K562 (cell line): ENCODE measurements around the gene SGK1. TPM values are rescaled to one million over a fixed set of nuclear protein-coding genes. Genes with fewer than 3 reads are reported as not detected.

ENCODE experiments used
- ATAC-seq: fragments of 200-7000 bp; cut with Tn5 transposase; 3 replicates; pipeline ENCODE4 v1.9.1; 2020; ENCODE audit warnings: moderate library complexity
- BruUV-seq: library from RNA; stranded (reverse); fragments of 400-500 nt; replicated peaks from 2 replicates; lab custom pipeline; 2021; lab: Mats Ljungman, UMichigan
- CTCF ChIA-PET: fragments of 300-600 bp; formaldehyde crosslinking; extraction: SDS; loops from one replicate; lab custom pipeline; 2021; ENCODE audit warnings: low intra/inter-chr PET ratio; lab: Yijun Ruan, JAX
- POLR2A ChIA-PET: fragments of 300-600, 350-650 bp; sonication (Branson Sonifier 250); formaldehyde crosslinking; extraction: SDS; loops from one replicate; lab custom pipeline; 2021; ENCODE audit warnings: antibody characterized with exemption, inconsistent platforms; lab: Yijun Ruan, JAX
- DNase-seq, 4 experiments: peaks; one replicate each; pipeline versions ENCODE4 v3.0.0 to v3.0.0-alpha.2; 2011 to 2018; ENCODE audit warnings: low spot score in 3 of 4, mixed read lengths in 3 of 4; ENCODE audit errors: extremely low read depth in 1 of 4
- FAIRE-seq: peaks from 2 replicates; lab custom pipeline; 2011; peaks lifted over from hg19 to GRCh38; lab: Jason Lieb, UNC
- H2AFZ ChIP-seq: 2 replicates; pipeline ENCODE4 v1.6.0; 2011; ENCODE audit warnings: low read depth, low read length, control low read depth, inconsistent platforms
- H3K27ac ChIP-seq: fragments of 200-600 bp; 3 replicates; pipeline ENCODE4 v1.8.0; 2011; ENCODE audit warnings: low read depth, mild to moderate bottlenecking, control low read depth, inconsistent platforms, low read length, moderate library complexity, mixed read lengths; ENCODE audit errors: extremely low read depth
- H3K27me3 ChIP-seq, 2 experiments: fragments of 300-600 bp in 1 of 2; 2 replicates in 1 of 2; 3 replicates in 1 of 2; pipeline versions ENCODE4 v1.6.0 to v1.8.0; 2011; ENCODE audit warnings: inconsistent platforms in 2 of 2, low read length in 2 of 2, mild to moderate bottlenecking in 1 of 2, mixed read lengths in 1 of 2, moderate library complexity in 1 of 2; ENCODE audit not compliant: control insufficient read depth in 2 of 2, insufficient read depth in 2 of 2
- H3K36me3 ChIP-seq: fragments of 300-600 bp; 3 replicates; pipeline ENCODE4 v1.8.0; 2011; ENCODE audit warnings: mild to moderate bottlenecking, low read length, inconsistent platforms; ENCODE audit not compliant: control insufficient read depth, insufficient read depth
- H3K4me1 ChIP-seq, 2 experiments: fragments of 200-600 bp in 1 of 2; replicated peaks in 1 of 2; 2 replicates in 1 of 2; 3 replicates in 1 of 2; pipeline versions ENCODE4 v1.5.1 to v1.8.0; 2011; ENCODE audit warnings: inconsistent platforms in 2 of 2, low read length in 2 of 2, mild to moderate bottlenecking in 1 of 2, mixed read lengths in 1 of 2, moderate library complexity in 1 of 2; ENCODE audit not compliant: control insufficient read depth in 2 of 2, insufficient read depth in 2 of 2
- H3K4me2 ChIP-seq: 2 replicates; pipeline ENCODE4 v1.6.1; 2011; ENCODE audit warnings: low read length, control low read depth, inconsistent platforms, mixed read lengths; ENCODE audit not compliant: insufficient read depth
- H3K4me3 ChIP-seq: fragments of 200-600 bp; sonication (generic), shearing (Covaris generic); 2 replicates; pipeline ENCODE4 v1.5.1; 2016; ENCODE audit warnings: control low read depth, inconsistent platforms
- H3K79me2 ChIP-seq: fragments of 200-600 bp; 3 replicates; pipeline ENCODE4 v1.8.0; 2011; ENCODE audit warnings: low read length, inconsistent platforms; ENCODE audit not compliant: control insufficient read depth, insufficient read depth
- H3K9ac ChIP-seq, 2 experiments: 2 replicates each; pipeline versions ENCODE4 v1.6.0 to v1.6.1; 2011; ENCODE audit warnings: low read depth in 2 of 2, low read length in 2 of 2, control low read depth in 1 of 2, inconsistent platforms in 1 of 2, mild to moderate bottlenecking in 1 of 2, mixed read lengths in 1 of 2; ENCODE audit not compliant: insufficient read depth in 1 of 2
- H3K9me1 ChIP-seq: one replicate; pipeline ENCODE4 v1.6.0; 2011; ENCODE audit warnings: inconsistent platforms, mild to moderate bottlenecking, low read length, moderate library complexity; ENCODE audit not compliant: control insufficient read depth, insufficient read depth
- H3K9me3 ChIP-seq: replicated peaks from 2 replicates; pipeline ENCODE4 v1.5.1; 2011; ENCODE audit warnings: low read depth, low read length, inconsistent platforms; ENCODE audit not compliant: control insufficient read depth, insufficient read depth
- H4K20me1 ChIP-seq: replicated peaks from 2 replicates; pipeline ENCODE4 v1.6.1; 2011; ENCODE audit warnings: low read length, inconsistent platforms, mixed read lengths; ENCODE audit not compliant: control insufficient read depth, insufficient read depth
- BMI1 ChIP-seq: fragments of 150-350 bp; IDR thresholded peaks from 2 replicates; pipeline ENCODE4 v1.6.1; 2014; ENCODE audit warnings: low read length
- GABPB1 ChIP-seq: sonication (generic); formaldehyde crosslinking; IDR thresholded peaks from 2 replicates; pipeline ENCODE4 v1.8.0; 2022; ENCODE audit warnings: mild to moderate bottlenecking, missing genetic modification reagents
- GATAD2B ChIP-seq: fragments of 450-650 bp; IDR thresholded peaks from 2 replicates; pipeline ENCODE4 v1.6.1; 2017; ENCODE audit warnings: mild to moderate bottlenecking, borderline replicate concordance
- KDM1A ChIP-seq, 2 experiments: fragments of 450-650 bp; IDR thresholded peaks; 2 replicates each; pipeline ENCODE4 v1.6.1; 2016; ENCODE audit warnings: mild to moderate bottlenecking in 2 of 2
- PCBP1 ChIP-seq: fragments of 200-400 bp; formaldehyde crosslinking; IDR thresholded peaks from 2 replicates; pipeline ENCODE4 v1.6.1; 2018; ENCODE audit warnings: mild to moderate bottlenecking, low read depth, low read length; ENCODE audit not compliant: poor library complexity, severe bottlenecking
- RNF2 ChIP-seq: sonication (generic); IDR thresholded peaks from 2 replicates; pipeline ENCODE4 v1.6.1; 2016
- ZNF140 ChIP-seq: fragments of 250-450 bp; sonication (Bioruptor Pico); IDR thresholded peaks from 2 replicates; pipeline ENCODE4 v1.8.0; 2021; ENCODE audit warnings: moderate library complexity, mild to moderate bottlenecking, inconsistent platforms
- ZNF263 ChIP-seq: sonication (generic); formaldehyde crosslinking; IDR thresholded peaks from 2 replicates; pipeline ENCODE4 v1.8.0; 2022; ENCODE audit warnings: mild to moderate bottlenecking, missing genetic modification reagents, borderline replicate concordance
- ZNF3 ChIP-seq: fragments of 250-450 bp; sonication (Bioruptor Pico); IDR thresholded peaks from 2 replicates; pipeline ENCODE4 v1.5.0; 2021; ENCODE audit warnings: mild to moderate bottlenecking, moderate library complexity
- WGBS: fragments of 100-300 bp; shearing (Covaris generic); methylation state at CpG from one replicate; pipeline ENCODE4 v1.1.6; 2016; ENCODE audit warnings: low coverage, mixed read lengths; ENCODE audit not compliant: insufficient coverage; ENCODE audit errors: missing lambda C conversion rate; 5-methylcytosine and 5-hydroxymethylcytosine counted together
- in situ Hi-C: fragments of 300-500 bp; cut with MboI; formaldehyde crosslinking; loops from 4 replicates; pipeline ENCODE4 v1.15.0; 2018; ENCODE audit warnings: inconsistent platforms, mixed read lengths
- intact Hi-C: fragments of 100-400 bp; cut with micrococcal nuclease; formaldehyde crosslinking; loops from 2 replicates; pipeline ENCODE4 v1.14.2; 2022
- polyA plus RNA-seq, 8 experiments: library from polyadenylated mRNA; depleted of rRNA in 4 of 8; stranded (reverse) in 5 of 8; unstranded in 3 of 8; fragments of >200 nt; fragmentation: Nextera tagmentation in 2 of 8; fragmentation: Illumina TruSeq in 1 of 8; extraction: Ambion mirVana in 2 of 8; extraction: Trizol in 1 of 8; gene quantifications; 2 replicates each; pipeline versions ENCODE4 v1.2.1 to v1.2.3, GENCODE V29; 2011 to 2014; ENCODE audit warnings: inconsistent platforms in 1 of 8, missing spikeins in 1 of 8
- total RNA-seq, 7 experiments: library from RNA; depleted of rRNA in 6 of 7; stranded (reverse); fragments of >200 nt in 6 of 7; fragmentation: Illumina TruSeq in 2 of 7; extraction: Trizol in 2 of 7; gene quantifications; 2 replicates each; pipeline versions ENCODE4 v1.2.1 to v1.2.3, GENCODE V29; 2011 to 2021; ENCODE audit warnings: low replicate concordance in 1 of 7
- TF ChIP-seq, protein P1 (sequence below): fragments of 450-650 bp; formaldehyde crosslinking; IDR thresholded peaks from 2 replicates; pipeline ENCODE4 v1.4.0; 2022; ENCODE audit warnings: missing genetic modification characterization

Gene SGK1
- total and polyA plus RNA-seq, 9 of the 15 experiments (the other 6 are each of a cell fraction or from before 2014, with no cell fraction given) = 3.5 to 7.2 (median 3.9) TPM

DNA sequence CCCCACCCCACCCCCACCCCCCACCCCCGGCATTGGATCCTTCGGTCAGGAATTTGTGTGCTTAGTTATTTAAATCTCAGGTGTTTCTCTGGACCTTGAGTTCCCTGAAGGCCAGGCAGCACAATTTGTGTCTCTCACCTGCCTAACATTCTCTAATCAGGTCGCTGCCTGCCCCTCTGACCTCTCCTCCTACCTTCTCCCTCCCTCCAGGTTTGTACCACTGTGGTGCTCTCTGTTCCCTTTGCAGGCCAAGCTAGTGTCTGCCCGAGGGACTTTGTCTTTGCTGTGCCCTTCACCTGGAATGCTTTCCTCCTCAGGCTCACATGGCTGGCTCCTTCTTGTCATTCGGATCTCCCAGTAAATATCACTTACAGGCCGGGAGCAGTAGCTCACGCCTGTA is 134.1 kb downstream of the SGK1 start:
- H3K9me1 ChIP-seq = no peaks in the 10 kb centered on the region
- DNase-seq (no peak), FAIRE-seq (no peak)
- H3K36me3 ChIP-seq = no peaks in the 10 kb centered on the region
- no peak overlapping the region for H3K9ac ChIP-seq
- H3K27me3 ChIP-seq = no peaks in the 10 kb centered on the region
- H3K27ac ChIP-seq = no peak overlapping the region
- in situ Hi-C loops = no loop called here
- no peaks in the 10 kb centered on the region for H3K79me2 ChIP-seq
- POLR2A ChIA-PET = interaction anchor here (0.8 to 1.2 kb wide), 2 partner anchors 12 to 315 kb away, joined by 4 to 5 read pairs; no protein-coding TSS in a partner anchor
- H3K9me3 ChIP-seq = no peaks in the 10 kb centered on the region
- intact Hi-C loops = no loop called here
- no peak overlapping the region for H3K4me3 ChIP-seq
- 79% methylated on average over 7 of the region's 7 CpGs for whole genome bisulfite sequencing
- H4K20me1 ChIP-seq = no peaks in the 10 kb centered on the region
- TF ChIP-seq, protein P1, sequence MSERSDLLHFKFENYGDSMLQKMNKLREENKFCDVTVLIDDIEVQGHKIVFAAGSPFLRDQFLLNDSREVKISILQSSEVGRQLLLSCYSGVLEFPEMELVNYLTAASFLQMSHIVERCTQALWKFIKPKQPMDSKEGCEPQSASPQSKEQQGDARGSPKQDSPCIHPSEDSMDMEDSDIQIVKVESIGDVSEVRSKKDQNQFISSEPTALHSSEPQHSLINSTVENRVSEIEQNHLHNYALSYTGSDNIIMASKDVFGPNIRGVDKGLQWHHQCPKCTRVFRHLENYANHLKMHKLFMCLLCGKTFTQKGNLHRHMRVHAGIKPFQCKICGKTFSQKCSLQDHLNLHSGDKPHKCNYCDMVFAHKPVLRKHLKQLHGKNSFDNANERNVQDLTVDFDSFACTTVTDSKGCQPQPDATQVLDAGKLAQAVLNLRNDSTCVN (CRISPR knock-in tag) = no peak
- TF ChIP-seq PCBP1 = no peak
- no peak for TF ChIP-seq GABPB1 (CRISPR knock-in tag)
- TF ChIP-seq RNF2 = no peak
- TF ChIP-seq, all 486 proteins: peak for 0
- Histone ChIP-seq H3K4me1 (peaks cover 0 to 7% of the 10 kb centered on the region in 2 experiments; a peak in 2 of 5 replicates), H2AFZ (no peak overlapping the region), H3K4me2 (no peak overlapping the region)
- no peak for ATAC-seq
- CTCF ChIA-PET = no interaction called here
- BruUV-seq = no TSS peak

DNA sequence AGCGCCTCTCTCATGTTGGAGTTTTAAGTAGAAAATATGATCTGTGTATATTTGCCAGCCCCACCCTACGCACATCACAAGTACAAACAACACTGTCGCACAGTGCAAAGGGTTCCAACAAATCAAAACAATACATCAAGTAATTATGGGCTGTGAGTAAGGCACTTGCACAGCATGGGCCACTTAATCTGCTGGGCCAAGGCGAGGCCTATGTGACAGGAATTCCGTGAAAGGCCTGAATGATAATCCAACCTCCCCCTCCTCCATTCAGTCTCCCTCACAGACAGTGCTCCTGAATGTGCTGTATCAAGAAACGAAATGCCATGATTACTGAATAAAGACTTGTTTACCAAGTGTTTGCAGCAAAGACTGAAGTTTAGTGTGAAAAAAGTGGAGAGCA is 135.4 kb downstream of the SGK1 start:
- CTCF ChIA-PET = no interaction called here
- H2AFZ ChIP-seq = peak overlapping the region; percentile 49; the same call in 1 of the 2 replicates
- H3K9me1 ChIP-seq = no peaks in the 10 kb centered on the region
- no peak overlapping the region for H3K9ac ChIP-seq
- H3K4me1 ChIP-seq = peaks cover 0 to 12% of the 10 kb centered on the region in 2 experiments; a peak in 2 of 5 replicates
- no peak overlapping the region for H3K27ac ChIP-seq
- FAIRE-seq (peak; percentile 32), ATAC-seq (no peak), DNase-seq (peak in 1 of 4 experiments; percentile 32)
- H3K79me2 ChIP-seq = no peaks in the 10 kb centered on the region
- TF ChIP-seq ZNF263 (peak; percentile 73; the same call in 1 of the 2 replicates), BMI1 (no peak), ZNF3 (no peak), GATAD2B (no peak), ZNF140 (CRISPR knock-in tag) (no peak), KDM1A (IDR thresholded peaks at IDR 0.05) (peak; percentile 12 to 29; a peak in 1 of 4 replicates)
- in situ Hi-C loops (no loop called here), intact Hi-C loops (no loop called here)
- no peaks in the 10 kb centered on the region for H3K27me3 ChIP-seq
- BruUV-seq = no TSS peak
- H3K4me3 ChIP-seq = no peak overlapping the region
- POLR2A ChIA-PET = interaction anchor here (1.3 kb wide), 1 partner anchor 8 kb away, joined by 4 read pairs; no protein-coding TSS in a partner anchor
- H3K4me2 ChIP-seq = no peak overlapping the region
- WGBS = 33% methylated on average over 6 of the region's 6 CpGs
- H4K20me1 ChIP-seq = no peaks in the 10 kb centered on the region
- H3K36me3 ChIP-seq = no peaks in the 10 kb centered on the region
- H3K9me3 ChIP-seq = no peaks in the 10 kb centered on the region
